Uterus (tissue), 4 donors: ENCODE measurements around the gene MT1M. TPM values are rescaled to one million over a fixed set of nuclear protein-coding genes. Genes with fewer than 3 reads are reported as not detected.

ENCODE experiments used
- DNase-seq, 2 donors: peaks; one replicate each; pipeline ENCODE4 v3.0.0-alpha.2; 2019 to 2020
- H3K27ac ChIP-seq, 2 donors: fragments of 200-600 bp; sonication (generic); 1 replicate in 1 of 2; 2 replicates in 1 of 2; pipeline ENCODE4 v1.5.1; 2016 to 2018
- H3K27me3 ChIP-seq, 2 donors: fragments of 200-600 bp; sonication (generic); one replicate each; pipeline ENCODE4 v1.5.1; 2018 to 2019; ENCODE audit warnings: control low read depth in 1 of 2
- H3K36me3 ChIP-seq, 2 donors: fragments of 200-600 bp; sonication (generic); one replicate each; pipeline ENCODE4 v1.5.1; 2019; ENCODE audit warnings: control low read depth in 1 of 2
- H3K4me1 ChIP-seq, 2 donors: fragments of 200-600 bp; sonication (generic); one replicate each; pipeline ENCODE4 v1.5.1; 2018 to 2019; ENCODE audit warnings: control low read depth in 1 of 2
- H3K4me3 ChIP-seq, 2 donors: fragments of 200-600 bp; sonication (generic); 1 replicate in 1 of 2; 2 replicates in 1 of 2; pipeline ENCODE4 v1.5.1; 2018 to 2019; ENCODE audit warnings: mild to moderate bottlenecking in 1 of 2
- H3K9me3 ChIP-seq, 2 donors: fragments of 200-600 bp; sonication (generic); one replicate each; pipeline ENCODE4 v1.5.1; 2019; ENCODE audit warnings: control low read depth in 1 of 2
- CTCF ChIP-seq, 4 experiments: fragments of 200-600 bp in 2 of 4; fragments of 450-650 bp in 2 of 4; sonication (generic) in 2 of 4; IDR thresholded peaks; one replicate each; pipeline ENCODE4 v1.5.1; 2016 to 2019; ENCODE audit warnings: antibody characterized with exemption in 4 of 4, mild to moderate bottlenecking in 2 of 4, moderate library complexity in 1 of 4
- POLR2A ChIP-seq, 2 donors: fragments of 450-650 bp; IDR thresholded peaks; one replicate each; pipeline ENCODE4 v1.6.1; 2016; ENCODE audit warnings: antibody characterized with exemption in 2 of 2, mild to moderate bottlenecking in 1 of 2, moderate library complexity in 1 of 2
- intact Hi-C: fragments of 100-400 bp; cut with DNase I; formaldehyde crosslinking; loops from one replicate; pipeline ENCODE4 v1.15.1; 2023; ENCODE audit warnings: low total_unique reads
- total RNA-seq, 4 donors: library from RNA; depleted of rRNA in 3 of 4; stranded (reverse); fragments of >200 nt in 3 of 4; gene quantifications; one replicate each; pipeline versions ENCODE4 v1.1.0 to v1.2.4, GENCODE V29; 2014 to 2023
- donor health status: DM: yes; HTN: yes; CAD: no.

MT1M gene
- total RNA-seq, 4 donors from 2014 or later, result 6.2 to 16.6 TPM; not detected in 2

DNA sequence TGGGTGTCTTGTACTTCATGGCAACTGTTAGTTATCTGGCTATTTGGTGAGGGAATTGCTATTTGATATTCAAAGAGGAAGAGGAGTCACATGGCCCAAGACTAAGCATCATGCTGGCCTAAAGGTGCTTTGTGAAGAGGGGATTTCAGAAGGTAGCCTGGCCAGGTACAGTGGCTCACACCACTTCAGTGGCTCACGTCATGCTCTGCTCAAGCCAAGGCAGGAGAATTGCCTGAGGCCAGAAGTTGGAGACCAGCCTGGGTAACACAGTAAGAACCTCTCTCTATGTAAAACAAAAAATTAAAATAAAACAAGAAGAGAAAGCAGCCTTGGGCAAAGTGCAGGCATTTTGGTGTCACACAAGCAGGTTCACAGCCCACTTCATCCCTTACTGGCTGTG is 12.9 kb downstream of the MT1M start:
- Histone ChIP-seq H3K27me3 (peaks cover 0 to 3% of the 10 kb centered on the region in 2 donors), H3K4me3 (no peak overlapping the region), H3K4me1 (no peaks in the 10 kb centered on the region), H3K9me3 (no peaks in the 10 kb centered on the region), H3K36me3 (no peaks in the 10 kb centered on the region), H3K27ac (no peak overlapping the region)
- TF ChIP-seq CTCF (IDR thresholded peaks at IDR 0.05), result no peak
- TF ChIP-seq POLR2A (IDR thresholded peaks at IDR 0.05), result no peak
- intact Hi-C loops, result no loop called here
- DNase-seq, result no peak

- Histone ChIP-seq H3K4me3 (no peak overlapping the region), H3K4me1 (no peaks in the 10 kb centered on the region), H3K36me3 (no peaks in the 10 kb centered on the region), H3K27me3 (peaks cover 0 to 3% of the 10 kb centered on the region in 2 donors), H3K27ac (no peak overlapping the region), H3K9me3 (no peaks in the 10 kb centered on the region)
- no peak for DNase-seq
- TF ChIP-seq POLR2A (IDR thresholded peaks at IDR 0.05), result no peak
- no peak for TF ChIP-seq CTCF (IDR thresholded peaks at IDR 0.05)
- intact Hi-C loops, result no loop called here
Measured at GRCh38 chr16:56645838-56646237, 13.4 kb downstream of the MT1M start.

- Histone ChIP-seq H3K36me3 (no peaks in the 10 kb centered on the region), H3K9me3 (no peaks in the 10 kb centered on the region), H3K4me1 (no peaks in the 10 kb centered on the region), H3K27ac (no peak overlapping the region), H3K4me3 (no peak overlapping the region), H3K27me3 (peaks cover 0 to 3% of the 10 kb centered on the region in 2 donors)
- no peak for TF ChIP-seq POLR2A (IDR thresholded peaks at IDR 0.05)
- no peak for TF ChIP-seq CTCF (IDR thresholded peaks at IDR 0.05)
- intact Hi-C loops, result no loop called here
- DNase-seq, result no peak
Measured at GRCh38 chr16:56647641-56648431, 15.4 kb downstream of the MT1M start.

DNA sequence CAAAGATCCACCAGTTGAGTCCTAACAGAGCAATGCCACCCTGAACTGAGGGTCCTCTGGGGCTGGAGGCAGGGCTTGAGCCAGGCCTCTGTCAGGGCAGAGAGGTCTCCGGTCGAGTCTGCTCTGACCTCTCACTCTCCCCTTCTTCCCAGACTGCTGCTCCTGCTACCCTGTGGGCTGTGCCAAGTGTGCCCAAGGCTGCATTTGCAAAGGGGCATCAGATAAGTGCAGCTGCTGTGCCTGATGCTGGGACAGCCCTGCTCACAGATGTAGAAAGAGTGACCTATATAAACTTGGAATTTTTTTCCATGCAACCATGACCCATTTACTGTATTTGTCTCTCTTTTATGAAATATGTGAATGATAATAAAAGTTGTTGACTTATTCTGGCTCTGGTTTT is 16.8 kb downstream of the MT1M start:
- no peak for TF ChIP-seq CTCF (IDR thresholded peaks at IDR 0.05)
- no peak for TF ChIP-seq POLR2A (IDR thresholded peaks at IDR 0.05)
- Histone ChIP-seq H3K4me1 (no peaks in the 10 kb centered on the region), H3K36me3 (no peaks in the 10 kb centered on the region), H3K27me3 (peaks cover 0 to 3% of the 10 kb centered on the region in 2 donors), H3K4me3 (no peak overlapping the region), H3K9me3 (no peaks in the 10 kb centered on the region), H3K27ac (no peak overlapping the region)
- intact Hi-C loops, result no loop called here
- no peak for DNase-seq

GRCh38 chr16:56649820-56650219 is 17.4 kb downstream of the MT1M start:
- TF ChIP-seq CTCF (IDR thresholded peaks at IDR 0.05), result no peak
- no peak for TF ChIP-seq POLR2A (IDR thresholded peaks at IDR 0.05)
- Histone ChIP-seq H3K4me3 (no peak overlapping the region), H3K9me3 (no peaks in the 10 kb centered on the region), H3K27ac (no peak overlapping the region), H3K27me3 (peaks cover 0 to 3% of the 10 kb centered on the region in 2 donors), H3K36me3 (no peaks in the 10 kb centered on the region), H3K4me1 (no peaks in the 10 kb centered on the region)
- no peak for DNase-seq
- intact Hi-C loops, result no loop called here
